H1 (cell line): Measurements from ENCODE around the gene WIPF1. TPM values are rescaled to one million over a fixed set of nuclear protein-coding genes. Genes with fewer than 3 reads are reported as not detected.

ENCODE experiments used
- BCL11A ChIP-seq, 2 experiments: IDR thresholded peaks; one replicate each; pipeline ENCODE4 v1.6.1; 2011; ENCODE audit warnings: low read depth in 2 of 2, low read length in 2 of 2, mild to moderate bottlenecking in 2 of 2
- HDAC2 ChIP-seq, 2 experiments: fragments of 300-600 bp in 1 of 2; sonication (generic) in 1 of 2; IDR thresholded peaks; 2 replicates each; pipeline ENCODE4 v1.6.1; 2011 to 2012; ENCODE audit warnings: low read depth in 2 of 2, low read length in 2 of 2, mild to moderate bottlenecking in 2 of 2, moderate library complexity in 2 of 2, borderline replicate concordance in 1 of 2, inconsistent platforms in 1 of 2
- JUN ChIP-seq: IDR thresholded peaks from 2 replicates; pipeline ENCODE4 v1.6.1; 2011; ENCODE audit warnings: low read depth, mild to moderate bottlenecking, improper control_type of control experiment, low read length
- KDM1A ChIP-seq: fragments of 200-600, 300-600 bp; sonication (generic); IDR thresholded peaks from 2 replicates; pipeline ENCODE4 v1.7.1; 2016; ENCODE audit warnings: mild to moderate bottlenecking, low read length, borderline replicate concordance
- MAFK ChIP-seq: IDR thresholded peaks from 2 replicates; pipeline ENCODE4 v1.6.1; 2012; ENCODE audit warnings: low read depth, mild to moderate bottlenecking, improper control_type of control experiment, low read length
- NANOG ChIP-seq: IDR thresholded peaks from 2 replicates; pipeline ENCODE4 v1.6.1; 2011; ENCODE audit warnings: low read length, low read depth, mild to moderate bottlenecking, inconsistent platforms; ENCODE audit not compliant: insufficient read depth, poor library complexity, severe bottlenecking
- SIX5 ChIP-seq: IDR thresholded peaks from 2 replicates; pipeline ENCODE4 v1.6.1; 2011; ENCODE audit warnings: mild to moderate bottlenecking, low read depth, low read length
- SUZ12 ChIP-seq: fragments of 200-600 bp; sonication (generic); IDR thresholded peaks from 2 replicates; pipeline ENCODE4 v1.6.1; 2012; ENCODE audit warnings: mild to moderate bottlenecking, inconsistent platforms, low read length, moderate library complexity, mixed read lengths
- polyA plus RNA-seq, 7 experiments: library from polyadenylated mRNA; depleted of rRNA in 3 of 7; stranded (reverse) in 5 of 7; unstranded in 2 of 7; fragments of >200 nt in 5 of 7; fragments of 200-250 nt in 2 of 7; gene quantifications; 1 replicate in 5 of 7; 2 replicates in 1 of 7; 4 replicates in 1 of 7; pipeline versions ENCODE4 v1.2.1 to v1.2.3, GENCODE V29; 2011 to 2013; ENCODE audit warnings: missing spikeins in 2 of 7, mixed read lengths in 2 of 7
- total RNA-seq: library from RNA; stranded (reverse); fragmentation: NEBNext Ultra II Directional; extraction: Animal tissue kit (Norgen Biotek cat#: 25700); gene quantifications from 2 replicates; pipeline ENCODE4 v1.2.1, GENCODE V29; 2021
- TF ChIP-seq, protein P1 (sequence below): fragments of 300-600 bp; sonication (generic); IDR thresholded peaks from 2 replicates; pipeline ENCODE4 v1.7.1; 2012; ENCODE audit warnings: low read length, moderate library complexity, mild to moderate bottlenecking, inconsistent platforms; ENCODE audit not compliant: insufficient replicate concordance
- TF ChIP-seq, protein P2 (sequence below): IDR thresholded peaks from 2 replicates; pipeline ENCODE4 v1.6.1; 2012; ENCODE audit warnings: low read length, inconsistent platforms

The WIPF1 gene
- total and polyA plus RNA-seq, 2 of the 8 experiments (the other 6 are each of a cell fraction or from before 2014, with no cell fraction given), result 4.7 to 5.2 TPM

DNA sequence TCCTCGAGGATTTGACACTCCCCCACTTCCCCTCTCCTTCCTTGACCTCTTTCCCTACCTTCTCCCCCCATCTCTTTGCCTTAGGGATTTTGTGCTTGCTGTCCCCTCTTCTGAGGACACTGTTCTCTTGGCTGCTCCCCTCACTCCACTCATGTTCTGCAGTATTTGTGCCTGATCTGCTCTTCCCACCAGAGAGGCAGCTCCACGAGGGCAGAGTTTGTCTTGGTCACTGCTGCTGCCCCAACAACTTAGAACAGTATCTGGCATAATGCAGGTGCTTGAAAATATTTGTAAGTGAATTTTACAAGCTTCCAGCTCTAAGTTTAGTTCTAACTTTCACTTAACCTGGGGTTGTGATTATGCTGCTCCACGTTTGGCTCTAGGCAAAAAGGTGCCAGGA lies 10.0 kb upstream of the WIPF1 start (continued):
- TF ChIP-seq, protein P1, sequence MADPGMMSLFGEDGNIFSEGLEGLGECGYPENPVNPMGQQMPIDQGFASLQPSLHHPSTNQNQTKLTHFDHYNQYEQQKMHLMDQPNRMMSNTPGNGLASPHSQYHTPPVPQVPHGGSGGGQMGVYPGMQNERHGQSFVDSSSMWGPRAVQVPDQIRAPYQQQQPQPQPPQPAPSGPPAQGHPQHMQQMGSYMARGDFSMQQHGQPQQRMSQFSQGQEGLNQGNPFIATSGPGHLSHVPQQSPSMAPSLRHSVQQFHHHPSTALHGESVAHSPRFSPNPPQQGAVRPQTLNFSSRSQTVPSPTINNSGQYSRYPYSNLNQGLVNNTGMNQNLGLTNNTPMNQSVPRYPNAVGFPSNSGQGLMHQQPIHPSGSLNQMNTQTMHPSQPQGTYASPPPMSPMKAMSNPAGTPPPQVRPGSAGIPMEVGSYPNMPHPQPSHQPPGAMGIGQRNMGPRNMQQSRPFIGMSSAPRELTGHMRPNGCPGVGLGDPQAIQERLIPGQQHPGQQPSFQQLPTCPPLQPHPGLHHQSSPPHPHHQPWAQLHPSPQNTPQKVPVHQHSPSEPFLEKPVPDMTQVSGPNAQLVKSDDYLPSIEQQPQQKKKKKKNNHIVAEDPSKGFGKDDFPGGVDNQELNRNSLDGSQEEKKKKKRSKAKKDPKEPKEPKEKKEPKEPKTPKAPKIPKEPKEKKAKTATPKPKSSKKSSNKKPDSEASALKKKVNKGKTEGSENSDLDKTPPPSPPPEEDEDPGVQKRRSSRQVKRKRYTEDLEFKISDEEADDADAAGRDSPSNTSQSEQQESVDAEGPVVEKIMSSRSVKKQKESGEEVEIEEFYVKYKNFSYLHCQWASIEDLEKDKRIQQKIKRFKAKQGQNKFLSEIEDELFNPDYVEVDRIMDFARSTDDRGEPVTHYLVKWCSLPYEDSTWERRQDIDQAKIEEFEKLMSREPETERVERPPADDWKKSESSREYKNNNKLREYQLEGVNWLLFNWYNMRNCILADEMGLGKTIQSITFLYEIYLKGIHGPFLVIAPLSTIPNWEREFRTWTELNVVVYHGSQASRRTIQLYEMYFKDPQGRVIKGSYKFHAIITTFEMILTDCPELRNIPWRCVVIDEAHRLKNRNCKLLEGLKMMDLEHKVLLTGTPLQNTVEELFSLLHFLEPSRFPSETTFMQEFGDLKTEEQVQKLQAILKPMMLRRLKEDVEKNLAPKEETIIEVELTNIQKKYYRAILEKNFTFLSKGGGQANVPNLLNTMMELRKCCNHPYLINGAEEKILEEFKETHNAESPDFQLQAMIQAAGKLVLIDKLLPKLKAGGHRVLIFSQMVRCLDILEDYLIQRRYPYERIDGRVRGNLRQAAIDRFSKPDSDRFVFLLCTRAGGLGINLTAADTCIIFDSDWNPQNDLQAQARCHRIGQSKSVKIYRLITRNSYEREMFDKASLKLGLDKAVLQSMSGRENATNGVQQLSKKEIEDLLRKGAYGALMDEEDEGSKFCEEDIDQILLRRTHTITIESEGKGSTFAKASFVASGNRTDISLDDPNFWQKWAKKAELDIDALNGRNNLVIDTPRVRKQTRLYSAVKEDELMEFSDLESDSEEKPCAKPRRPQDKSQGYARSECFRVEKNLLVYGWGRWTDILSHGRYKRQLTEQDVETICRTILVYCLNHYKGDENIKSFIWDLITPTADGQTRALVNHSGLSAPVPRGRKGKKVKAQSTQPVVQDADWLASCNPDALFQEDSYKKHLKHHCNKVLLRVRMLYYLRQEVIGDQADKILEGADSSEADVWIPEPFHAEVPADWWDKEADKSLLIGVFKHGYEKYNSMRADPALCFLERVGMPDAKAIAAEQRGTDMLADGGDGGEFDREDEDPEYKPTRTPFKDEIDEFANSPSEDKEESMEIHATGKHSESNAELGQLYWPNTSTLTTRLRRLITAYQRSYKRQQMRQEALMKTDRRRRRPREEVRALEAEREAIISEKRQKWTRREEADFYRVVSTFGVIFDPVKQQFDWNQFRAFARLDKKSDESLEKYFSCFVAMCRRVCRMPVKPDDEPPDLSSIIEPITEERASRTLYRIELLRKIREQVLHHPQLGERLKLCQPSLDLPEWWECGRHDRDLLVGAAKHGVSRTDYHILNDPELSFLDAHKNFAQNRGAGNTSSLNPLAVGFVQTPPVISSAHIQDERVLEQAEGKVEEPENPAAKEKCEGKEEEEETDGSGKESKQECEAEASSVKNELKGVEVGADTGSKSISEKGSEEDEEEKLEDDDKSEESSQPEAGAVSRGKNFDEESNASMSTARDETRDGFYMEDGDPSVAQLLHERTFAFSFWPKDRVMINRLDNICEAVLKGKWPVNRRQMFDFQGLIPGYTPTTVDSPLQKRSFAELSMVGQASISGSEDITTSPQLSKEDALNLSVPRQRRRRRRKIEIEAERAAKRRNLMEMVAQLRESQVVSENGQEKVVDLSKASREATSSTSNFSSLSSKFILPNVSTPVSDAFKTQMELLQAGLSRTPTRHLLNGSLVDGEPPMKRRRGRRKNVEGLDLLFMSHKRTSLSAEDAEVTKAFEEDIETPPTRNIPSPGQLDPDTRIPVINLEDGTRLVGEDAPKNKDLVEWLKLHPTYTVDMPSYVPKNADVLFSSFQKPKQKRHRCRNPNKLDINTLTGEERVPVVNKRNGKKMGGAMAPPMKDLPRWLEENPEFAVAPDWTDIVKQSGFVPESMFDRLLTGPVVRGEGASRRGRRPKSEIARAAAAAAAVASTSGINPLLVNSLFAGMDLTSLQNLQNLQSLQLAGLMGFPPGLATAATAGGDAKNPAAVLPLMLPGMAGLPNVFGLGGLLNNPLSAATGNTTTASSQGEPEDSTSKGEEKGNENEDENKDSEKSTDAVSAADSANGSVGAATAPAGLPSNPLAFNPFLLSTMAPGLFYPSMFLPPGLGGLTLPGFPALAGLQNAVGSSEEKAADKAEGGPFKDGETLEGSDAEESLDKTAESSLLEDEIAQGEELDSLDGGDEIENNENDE, result no peak
- no peak for TF ChIP-seq BCL11A (IDR thresholded peaks at IDR 0.05; ENCODE audit: low read depth in 2 of 2, low read length in 2 of 2)
- TF ChIP-seq NANOG, result no peak
- TF ChIP-seq SIX5, result no peak
- no peak for TF ChIP-seq SUZ12
- TF ChIP-seq HDAC2 (IDR thresholded peaks at IDR 0.05; ENCODE audit: borderline replicate concordance in 1 of 2, low read depth in 2 of 2, low read length in 2 of 2), result no peak
- TF ChIP-seq JUN, result no peak
- no peak for TF ChIP-seq MAFK
- TF ChIP-seq KDM1A, result no peak
- TF ChIP-seq, protein P2, sequence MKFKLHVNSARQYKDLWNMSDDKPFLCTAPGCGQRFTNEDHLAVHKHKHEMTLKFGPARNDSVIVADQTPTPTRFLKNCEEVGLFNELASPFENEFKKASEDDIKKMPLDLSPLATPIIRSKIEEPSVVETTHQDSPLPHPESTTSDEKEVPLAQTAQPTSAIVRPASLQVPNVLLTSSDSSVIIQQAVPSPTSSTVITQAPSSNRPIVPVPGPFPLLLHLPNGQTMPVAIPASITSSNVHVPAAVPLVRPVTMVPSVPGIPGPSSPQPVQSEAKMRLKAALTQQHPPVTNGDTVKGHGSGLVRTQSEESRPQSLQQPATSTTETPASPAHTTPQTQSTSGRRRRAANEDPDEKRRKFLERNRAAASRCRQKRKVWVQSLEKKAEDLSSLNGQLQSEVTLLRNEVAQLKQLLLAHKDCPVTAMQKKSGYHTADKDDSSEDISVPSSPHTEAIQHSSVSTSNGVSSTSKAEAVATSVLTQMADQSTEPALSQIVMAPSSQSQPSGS, result no peak
